Astrocyte (in vitro differentiated cells and primary cell): ENCODE results near the gene PAXIP1. TPM values are rescaled to one million over a fixed set of nuclear protein-coding genes. Genes with fewer than 3 reads are reported as not detected.

Experiments
- DNase-seq: peaks from one replicate; pipeline ENCODE4 v3.0.0-alpha.2; 2010; ENCODE audit warnings: low read depth
- FAIRE-seq: peaks from 2 replicates; lab custom pipeline; 2011; peaks lifted over from hg19 to GRCh38; lab: Jason Lieb, UNC
- H2AFZ ChIP-seq: 2 replicates; pipeline ENCODE4 v1.6.0; 2012; ENCODE audit warnings: low read depth, low read length, inconsistent platforms
- H3K27ac ChIP-seq: 2 replicates; pipeline ENCODE4 v1.5.1; 2011; ENCODE audit warnings: low read depth, low read length, inconsistent platforms
- H3K27me3 ChIP-seq: 2 replicates; pipeline ENCODE4 v1.6.0; 2011; ENCODE audit warnings: low read length, inconsistent platforms; ENCODE audit not compliant: insufficient read depth
- H3K36me3 ChIP-seq: 2 replicates; pipeline ENCODE4 v1.5.1; 2011; ENCODE audit warnings: low read length, inconsistent platforms; ENCODE audit not compliant: insufficient read depth
- H3K4me1 ChIP-seq: 2 replicates; pipeline ENCODE4 v1.5.1; 2011; ENCODE audit warnings: low read length, inconsistent platforms; ENCODE audit not compliant: insufficient read depth
- H3K4me2 ChIP-seq: 2 replicates; pipeline ENCODE4 v1.6.0; 2012; ENCODE audit warnings: low read length, inconsistent platforms
- H3K4me3 ChIP-seq: 2 replicates; pipeline ENCODE4 v1.5.1; 2011; ENCODE audit warnings: low read depth, mild to moderate bottlenecking, low read length, inconsistent platforms; ENCODE audit not compliant: insufficient read depth
- H3K79me2 ChIP-seq: 2 replicates; pipeline ENCODE4 v1.6.0; 2012; ENCODE audit warnings: mild to moderate bottlenecking, low read length, inconsistent platforms; ENCODE audit not compliant: insufficient read depth
- H3K9ac ChIP-seq: 2 replicates; pipeline ENCODE4 v1.6.0; 2012; ENCODE audit warnings: mild to moderate bottlenecking, low read length, inconsistent platforms
- H3K9me3 ChIP-seq: 2 replicates; pipeline ENCODE4 v1.5.1; 2012; ENCODE audit warnings: low read depth, mild to moderate bottlenecking, low read length, inconsistent platforms; ENCODE audit not compliant: insufficient read depth
- H4K20me1 ChIP-seq: 2 replicates; pipeline ENCODE4 v1.6.0; 2012; ENCODE audit warnings: low read length, inconsistent platforms; ENCODE audit not compliant: insufficient read depth
- H3K27ac Mint-ChIP-seq: one replicate; pipeline ENCODE4 v1.8.0; 2021; ENCODE audit warnings: mild to moderate bottlenecking, mixed read lengths; ENCODE audit not compliant: unreplicated experiment
- H3K27me3 Mint-ChIP-seq: one replicate; pipeline ENCODE4 v1.8.0; 2021; ENCODE audit warnings: low read depth, mixed read lengths; ENCODE audit not compliant: unreplicated experiment
- H3K36me3 Mint-ChIP-seq: one replicate; pipeline ENCODE4 v1.8.0; 2021; ENCODE audit warnings: low read depth, mixed read lengths; ENCODE audit not compliant: unreplicated experiment
- H3K4me1 Mint-ChIP-seq: one replicate; pipeline ENCODE4 v1.8.0; 2021; ENCODE audit warnings: low read depth, mixed read lengths; ENCODE audit not compliant: unreplicated experiment
- H3K4me3 Mint-ChIP-seq: one replicate; pipeline ENCODE4 v1.8.0; 2021; ENCODE audit warnings: mild to moderate bottlenecking, moderate library complexity, mixed read lengths; ENCODE audit not compliant: unreplicated experiment
- H3K9me3 Mint-ChIP-seq: one replicate; pipeline ENCODE4 v1.8.0; 2021; ENCODE audit warnings: mild to moderate bottlenecking, mixed read lengths; ENCODE audit not compliant: unreplicated experiment
- CTCF ChIP-seq: IDR thresholded peaks from 2 replicates; pipeline ENCODE4 v1.5.1; 2011; ENCODE audit warnings: low read depth, mild to moderate bottlenecking, inconsistent platforms, low read length, moderate library complexity; ENCODE audit not compliant: insufficient read depth
- EZH2 ChIP-seq: IDR thresholded peaks from 2 replicates; pipeline ENCODE4 v1.6.1; 2012; ENCODE audit warnings: mild to moderate bottlenecking, low read length, inconsistent platforms; ENCODE audit not compliant: insufficient read depth
- total RNA-seq: library from RNA; stranded (reverse); gene quantifications from 2 replicates; pipeline ENCODE4 v1.2.1, GENCODE V29; 2021

The PAXIP1 gene
- total RNA-seq, 1 donor from 2014 or later: 12.7 TPM

- Histone ChIP-seq H4K20me1 (no peaks in the 10 kb centered on the region), H3K36me3 (no peaks in the 10 kb centered on the region), H3K4me2 (no peak overlapping the region), H3K27me3 (peaks cover 10% of the 10 kb centered on the region), H3K27ac (no peak overlapping the region), H3K9ac (no peak overlapping the region), H3K4me1 (no peaks in the 10 kb centered on the region), H2AFZ (no peak overlapping the region), H3K9me3 (no peaks in the 10 kb centered on the region), H3K4me3 (no peak overlapping the region), H3K79me2 (no peaks in the 10 kb centered on the region)
- Mint-ChIP-seq H3K4me1 (no peaks in the 10 kb centered on the region), H3K27me3 (peaks cover 37% of the 10 kb centered on the region), H3K9me3 (peaks cover 5% of the 10 kb centered on the region), H3K36me3 (no peaks in the 10 kb centered on the region), H3K27ac (no peak overlapping the region), H3K4me3 (no peak overlapping the region)
- FAIRE-seq (no peak), DNase-seq (no peak)
- TF ChIP-seq EZH2: no peak
- no peak for TF ChIP-seq CTCF
Observed at GRCh38 chr7:154917808-154918160, 85.1 kb downstream of the PAXIP1 start.

- H3K36me3 ChIP-seq: no peaks in the 10 kb centered on the region
- peaks cover 36% of the 10 kb centered on the region for H3K27me3 Mint-ChIP-seq
- no peak overlapping the region for H3K4me3 ChIP-seq
- no peak overlapping the region for H3K4me3 Mint-ChIP-seq
- peaks cover 10% of the 10 kb centered on the region for H3K27me3 ChIP-seq
- no peak overlapping the region for H3K9ac ChIP-seq
- H4K20me1 ChIP-seq: no peaks in the 10 kb centered on the region
- H3K9me3 ChIP-seq: no peaks in the 10 kb centered on the region
- no peak for TF ChIP-seq EZH2
- TF ChIP-seq CTCF: no peak
- no peaks in the 10 kb centered on the region for H3K9me3 Mint-ChIP-seq
- no peaks in the 10 kb centered on the region for H3K36me3 Mint-ChIP-seq
- H3K4me1 ChIP-seq: no peaks in the 10 kb centered on the region
- no peak overlapping the region for H2AFZ ChIP-seq
- FAIRE-seq (no peak), DNase-seq (no peak)
- H3K79me2 ChIP-seq: no peaks in the 10 kb centered on the region
- no peak overlapping the region for H3K4me2 ChIP-seq
- H3K4me1 Mint-ChIP-seq: no peaks in the 10 kb centered on the region
- no peak overlapping the region for H3K27ac Mint-ChIP-seq
- no peak overlapping the region for H3K27ac ChIP-seq
Observed at GRCh38 chr7:154916856-154917807, 85.8 kb downstream of the PAXIP1 start.

GRCh38 chr7:154916381-154916780 is 86.5 kb downstream of the PAXIP1 start:
- Histone ChIP-seq H4K20me1 (no peaks in the 10 kb centered on the region), H3K4me3 (no peak overlapping the region), H3K27me3 (peaks cover 10% of the 10 kb centered on the region), H3K9ac (no peak overlapping the region), H3K27ac (no peak overlapping the region), H3K4me1 (no peaks in the 10 kb centered on the region), H3K36me3 (no peaks in the 10 kb centered on the region), H2AFZ (no peak overlapping the region), H3K4me2 (no peak overlapping the region), H3K9me3 (no peaks in the 10 kb centered on the region), H3K79me2 (no peaks in the 10 kb centered on the region)
- Mint-ChIP-seq H3K36me3 (no peaks in the 10 kb centered on the region), H3K4me1 (no peaks in the 10 kb centered on the region), H3K9me3 (no peaks in the 10 kb centered on the region), H3K27me3 (peaks cover 31% of the 10 kb centered on the region), H3K27ac (no peak overlapping the region), H3K4me3 (no peak overlapping the region)
- DNase-seq: no peak
- no peak for FAIRE-seq
- TF ChIP-seq EZH2 (no peak), CTCF (no peak)
